LNCaP clone FGC (cell line): ENCODE data around the gene CDH11.

ENCODE experiments used
- DNase-seq: peaks from one replicate; pipeline ENCODE4 v3.0.0-alpha.2; 2011; ENCODE audit warnings: low read depth
- H3K4me3 ChIP-seq: 2 replicates; pipeline ENCODE4 v1.5.1; 2011; ENCODE audit warnings: mild to moderate bottlenecking, low read depth, low read length, control low read depth
- CTCF ChIP-seq: IDR thresholded peaks from 2 replicates; pipeline ENCODE4 v1.5.1; 2012; ENCODE audit warnings: mild to moderate bottlenecking; ENCODE audit not compliant: control insufficient read depth, insufficient read depth; ENCODE audit errors: extremely low read depth

CDH11 gene

GRCh38 chr16:65042438-65043365, 79.2 kb downstream of the CDH11 start:
- no peak for TF ChIP-seq CTCF
- no peak for DNase-seq
- H3K4me3 ChIP-seq, result no peak overlapping the region

- no peak for DNase-seq
- no peak overlapping the region for H3K4me3 ChIP-seq
- TF ChIP-seq CTCF, result no peak
Observed at GRCh38 chr16:65041667-65042066, 80.2 kb downstream of the CDH11 start.

GRCh38 chr16:65038100-65038499, 83.8 kb downstream of the CDH11 start:
- no peak for DNase-seq
- TF ChIP-seq CTCF, result no peak
- no peak overlapping the region for H3K4me3 ChIP-seq

GRCh38 chr16:65037556-65037955, 84.3 kb downstream of the CDH11 start:
- no peak for TF ChIP-seq CTCF
- DNase-seq, result no peak
- no peak overlapping the region for H3K4me3 ChIP-seq

GRCh38 chr16:65034915-65035314, 86.9 kb downstream of the CDH11 start:
- DNase-seq, result no peak
- no peak for TF ChIP-seq CTCF
- H3K4me3 ChIP-seq, result no peak overlapping the region

GRCh38 chr16:65032387-65032786, 89.5 kb downstream of the CDH11 start:
- TF ChIP-seq CTCF, result no peak
- H3K4me3 ChIP-seq, result no peak overlapping the region

GRCh38 chr16:65024767-65025178, 97.1 kb downstream of the CDH11 start:
- DNase-seq, result no peak
- no peak for TF ChIP-seq CTCF
- no peak overlapping the region for H3K4me3 ChIP-seq

More at GRCh38 chr16:65032387-65032786, 89.5 kb downstream of the CDH11 start:
- DNase-seq, result no peak
